ENCODE results near the gene RBM20.

GRCh38 chr10:110750931-110751330 is 106.8 kb downstream of the RBM20 start:
- no peak for TF ChIP-seq CTCF (IDR thresholded peaks at IDR 0.05)
- no peak for TF ChIP-seq EP300 (IDR thresholded peaks at IDR 0.05)
- TF ChIP-seq POLR2AphosphoS5 (IDR thresholded peaks at IDR 0.05) = no peak
- no peak for TF ChIP-seq POLR2A (IDR thresholded peaks at IDR 0.05)

All from gastroesophageal sphincter (tissue), 3 donors.